SK-N-SH (cell line): ENCODE measurements around the gene ADD1. TPM values are rescaled to one million over a fixed set of nuclear protein-coding genes. Genes with fewer than 3 reads are reported as not detected.
"Not testable (repeated sequence)": the region's sequence is repeated elsewhere in the genome, so short reads cannot be mapped to it uniquely, and the experiment has no call there.

ENCODE experiments used
- CTCF ChIA-PET: fragments of 300-600, 350-600 bp; formaldehyde crosslinking; extraction: SDS; loops from one replicate; lab custom pipeline; 2021; lab: Yijun Ruan, JAX
- POLR2A ChIA-PET: fragments of 350-600 bp; sonication (Branson Sonifier 250); formaldehyde crosslinking; extraction: SDS; loops from one replicate; lab custom pipeline; 2020; ENCODE audit warnings: antibody characterized with exemption, inconsistent platforms; lab: Yijun Ruan, JAX
- DNase-seq: peaks from one replicate; pipeline ENCODE4 v3.0.0; 2012
- H2AFZ ChIP-seq: fragments of 200-600 bp; sonication (generic); 2 replicates; pipeline ENCODE4 v1.8.1; 2016; ENCODE audit warnings: antibody characterized with exemption, mild to moderate bottlenecking, low read depth
- H3F3A ChIP-seq: fragments of 200-600 bp; sonication (generic); replicated peaks from 2 replicates; pipeline ENCODE3; 2016; ENCODE audit warnings: antibody characterized with exemption, mild to moderate bottlenecking; ENCODE audit not compliant: insufficient read depth
- H3K27ac ChIP-seq, 2 experiments: fragments of 200-500 bp in 1 of 2; fragments of 200-600 bp in 1 of 2; sonication (Bioruptor generic) in 1 of 2; sonication (generic), shearing (Covaris generic) in 1 of 2; 2 replicates each; pipeline versions ENCODE4 v1.5.1 to v1.6.1; 2014 to 2016; ENCODE audit warnings: low read depth in 2 of 2, inconsistent platforms in 1 of 2, low read length in 1 of 2, mild to moderate bottlenecking in 1 of 2, mixed read lengths in 1 of 2
- H3K27me3 ChIP-seq: fragments of 200-600 bp; sonication (generic), shearing (Covaris generic); 2 replicates; pipeline ENCODE4 v1.6.1; 2016; ENCODE audit warnings: mixed run types; ENCODE audit not compliant: insufficient read depth
- H3K36me3 ChIP-seq, 2 experiments: fragments of 200-500 bp in 1 of 2; fragments of 200-600 bp in 1 of 2; sonication (Bioruptor generic) in 1 of 2; sonication (generic) in 1 of 2; replicated peaks in 1 of 2; 2 replicates each; pipeline versions ENCODE3 to v1.5.1; 2014 to 2016; ENCODE audit warnings: low read length in 1 of 2, mild to moderate bottlenecking in 1 of 2; ENCODE audit not compliant: insufficient read depth in 2 of 2, control insufficient read depth in 1 of 2
- H3K4me1 ChIP-seq, 2 experiments: fragments of 200-500 bp in 1 of 2; fragments of 200-600 bp in 1 of 2; sonication (Bioruptor generic) in 1 of 2; sonication (generic), shearing (Covaris generic) in 1 of 2; 2 replicates each; pipeline versions ENCODE4 v1.5.1 to v1.6.1; 2014 to 2016; ENCODE audit warnings: low read depth in 1 of 2, low read length in 1 of 2, mixed run types in 1 of 2; ENCODE audit not compliant: insufficient read depth in 2 of 2, control insufficient read depth in 1 of 2
- H3K4me2 ChIP-seq: fragments of 200-600 bp; sonication (generic), shearing (Covaris generic); 2 replicates; pipeline ENCODE4 v1.6.1; 2017; ENCODE audit warnings: mixed run types
- H3K4me3 ChIP-seq, 2 experiments: fragments of 200-500 bp in 1 of 2; fragments of 200-600 bp in 1 of 2; sonication (Bioruptor generic) in 1 of 2; sonication (generic), shearing (Covaris generic) in 1 of 2; 2 replicates each; pipeline versions ENCODE4 v1.5.1 to v1.8.1; 2014 to 2016; ENCODE audit warnings: low read depth in 2 of 2, inconsistent platforms in 1 of 2, low read length in 1 of 2, mild to moderate bottlenecking in 1 of 2, mixed read lengths in 1 of 2, moderate library complexity in 1 of 2
- H3K79me2 ChIP-seq: fragments of 200-600 bp; sonication (generic); 2 replicates; pipeline ENCODE4 v1.8.1; 2017; ENCODE audit warnings: mild to moderate bottlenecking; ENCODE audit not compliant: insufficient read depth
- H3K9ac ChIP-seq: fragments of 200-600 bp; sonication (generic); 2 replicates; pipeline ENCODE4 v1.6.1; 2017; ENCODE audit warnings: mixed run types
- H3K9me2 ChIP-seq: fragments of 200-600 bp; sonication (generic); 2 replicates; pipeline ENCODE4 v1.6.1; 2017; ENCODE audit warnings: mixed run types
- H3K9me3 ChIP-seq: fragments of 200-600 bp; sonication (generic); 2 replicates; pipeline ENCODE4 v1.6.1; 2017; ENCODE audit warnings: mixed run types, mild to moderate bottlenecking, moderate library complexity
- H4K20me1 ChIP-seq: fragments of 200-600 bp; sonication (generic); 2 replicates; pipeline ENCODE4 v1.6.1; 2017; ENCODE audit warnings: mild to moderate bottlenecking, mixed run types; ENCODE audit not compliant: insufficient read depth
- CHD2 ChIP-seq: fragments of 150-350 bp; IDR thresholded peaks from 2 replicates; pipeline ENCODE4 v1.6.1; 2018; ENCODE audit warnings: low read length; ENCODE audit not compliant: partially characterized antibody
- FOSL2 ChIP-seq: IDR thresholded peaks from 2 replicates; pipeline ENCODE4 v1.4.0; 2012; ENCODE audit warnings: low read depth, mild to moderate bottlenecking, moderate library complexity, borderline replicate concordance
- FOXJ3 ChIP-seq: sonication (generic); formaldehyde crosslinking; IDR thresholded peaks from 2 replicates; pipeline ENCODE4 v1.5.1; 2020; ENCODE audit warnings: mild to moderate bottlenecking, missing genetic modification reagents
- GABPA ChIP-seq: IDR thresholded peaks from 2 replicates; pipeline ENCODE4 v1.4.0; 2012; ENCODE audit warnings: low read depth, mild to moderate bottlenecking
- MXI1 ChIP-seq: IDR thresholded peaks from 2 replicates; pipeline ENCODE4 v1.6.1; 2012; ENCODE audit warnings: mild to moderate bottlenecking, low read depth, low read length, improper control_type of control experiment
- RXRA ChIP-seq: IDR thresholded peaks from 2 replicates; pipeline ENCODE4 v1.4.0; 2012; ENCODE audit warnings: low read depth, mild to moderate bottlenecking, borderline replicate concordance
- SIN3A ChIP-seq: IDR thresholded peaks from 2 replicates; pipeline ENCODE4 v1.6.1; 2012; ENCODE audit warnings: low read depth, mild to moderate bottlenecking, low read length, moderate library complexity, borderline replicate concordance
- SMC3 ChIP-seq: IDR thresholded peaks from 2 replicates; pipeline ENCODE4 v1.6.1; 2012; ENCODE audit warnings: low read depth, low read length, improper control_type of control experiment
- TAF1 ChIP-seq: IDR thresholded peaks from 2 replicates; pipeline ENCODE4 v1.6.1; 2012; ENCODE audit warnings: low read depth, mild to moderate bottlenecking, low read length, moderate library complexity, borderline replicate concordance
- TCF12 ChIP-seq: IDR thresholded peaks from 2 replicates; pipeline ENCODE4 v1.4.0; 2012
- TEAD4 ChIP-seq: IDR thresholded peaks from 2 replicates; pipeline ENCODE4 v1.4.0; 2012; ENCODE audit warnings: mild to moderate bottlenecking, borderline replicate concordance; ENCODE audit not compliant: insufficient read depth
- YY1 ChIP-seq: IDR thresholded peaks from 2 replicates; pipeline ENCODE4 v1.4.0; 2012; ENCODE audit warnings: low read depth, mild to moderate bottlenecking
- WGBS: methylation state at CpG from one replicate; pipeline ENCODE4 v1.1.6; 2017; ENCODE audit warnings: low lambda C conversion rate; 5-methylcytosine and 5-hydroxymethylcytosine counted together
- polyA plus RNA-seq, 3 experiments: library from polyadenylated mRNA; depleted of rRNA; stranded (reverse); fragments of >200 nt; gene quantifications; 2 replicates each; pipeline ENCODE4 v1.2.3, GENCODE V29; 2012
- TF ChIP-seq, protein P1 (sequence below): fragments of 150-350 bp; IDR thresholded peaks from 2 replicates; pipeline ENCODE4 v1.6.1; 2017; ENCODE audit warnings: antibody characterized with exemption, low read length, low read depth, borderline replicate concordance
- TF ChIP-seq, protein P2 (sequence below): IDR thresholded peaks from 2 replicates; pipeline ENCODE4 v1.6.1; 2012; ENCODE audit warnings: mild to moderate bottlenecking, low read depth, low read length, moderate library complexity

Gene ADD1
- polyA plus RNA-seq, 1 of the 3 experiments (the other 2 are of a cell fraction): 155 TPM

DNA sequence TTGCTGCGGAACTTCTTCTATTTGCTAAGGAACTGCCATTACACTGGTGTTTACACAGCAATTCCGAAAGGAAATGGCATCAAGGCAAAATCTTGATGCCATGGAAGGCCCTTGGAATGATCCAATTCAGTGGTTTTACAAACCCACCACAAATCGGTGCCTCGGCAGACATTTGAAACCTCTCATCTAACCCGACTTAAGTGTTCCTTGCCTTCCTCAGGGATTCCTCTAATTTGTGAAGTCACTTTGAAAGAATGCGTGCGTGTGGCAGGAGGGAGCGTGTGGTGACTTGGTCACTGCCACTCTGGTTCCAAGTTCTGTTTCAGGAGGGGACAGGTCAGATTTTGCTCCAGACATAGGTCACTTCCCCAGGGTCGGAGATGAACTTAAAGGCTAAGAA is 114.8 kb downstream of the ADD1 start:
- no peak overlapping the region for H3K9ac ChIP-seq
- H3K4me3 ChIP-seq: no peak overlapping the region
- no peak overlapping the region for H3K27ac ChIP-seq
- H3K27me3 ChIP-seq: no peaks in the 10 kb centered on the region
- peaks cover 57% of the 10 kb centered on the region for H3K79me2 ChIP-seq
- H3K9me3 ChIP-seq: no peaks in the 10 kb centered on the region
- H3K36me3 ChIP-seq: peaks cover 22 to 45% of the 10 kb centered on the region in 2 experiments
- no peak for TF ChIP-seq YY1
- no peak for TF ChIP-seq GABPA
- TF ChIP-seq CHD2: no peak
- TF ChIP-seq SMC3: no peak
- TF ChIP-seq FOSL2: no peak
- no peak for TF ChIP-seq RXRA
- no peak for TF ChIP-seq FOXJ3
- no peak for TF ChIP-seq TAF1
- TF ChIP-seq, protein P1, sequence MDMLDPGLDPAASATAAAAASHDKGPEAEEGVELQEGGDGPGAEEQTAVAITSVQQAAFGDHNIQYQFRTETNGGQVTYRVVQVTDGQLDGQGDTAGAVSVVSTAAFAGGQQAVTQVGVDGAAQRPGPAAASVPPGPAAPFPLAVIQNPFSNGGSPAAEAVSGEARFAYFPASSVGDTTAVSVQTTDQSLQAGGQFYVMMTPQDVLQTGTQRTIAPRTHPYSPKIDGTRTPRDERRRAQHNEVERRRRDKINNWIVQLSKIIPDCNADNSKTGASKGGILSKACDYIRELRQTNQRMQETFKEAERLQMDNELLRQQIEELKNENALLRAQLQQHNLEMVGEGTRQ: no peak
- no peak for TF ChIP-seq TEAD4
- TF ChIP-seq TCF12: no peak
- TF ChIP-seq SIN3A: no peak
- no peak for TF ChIP-seq MXI1
- TF ChIP-seq, protein P2, sequence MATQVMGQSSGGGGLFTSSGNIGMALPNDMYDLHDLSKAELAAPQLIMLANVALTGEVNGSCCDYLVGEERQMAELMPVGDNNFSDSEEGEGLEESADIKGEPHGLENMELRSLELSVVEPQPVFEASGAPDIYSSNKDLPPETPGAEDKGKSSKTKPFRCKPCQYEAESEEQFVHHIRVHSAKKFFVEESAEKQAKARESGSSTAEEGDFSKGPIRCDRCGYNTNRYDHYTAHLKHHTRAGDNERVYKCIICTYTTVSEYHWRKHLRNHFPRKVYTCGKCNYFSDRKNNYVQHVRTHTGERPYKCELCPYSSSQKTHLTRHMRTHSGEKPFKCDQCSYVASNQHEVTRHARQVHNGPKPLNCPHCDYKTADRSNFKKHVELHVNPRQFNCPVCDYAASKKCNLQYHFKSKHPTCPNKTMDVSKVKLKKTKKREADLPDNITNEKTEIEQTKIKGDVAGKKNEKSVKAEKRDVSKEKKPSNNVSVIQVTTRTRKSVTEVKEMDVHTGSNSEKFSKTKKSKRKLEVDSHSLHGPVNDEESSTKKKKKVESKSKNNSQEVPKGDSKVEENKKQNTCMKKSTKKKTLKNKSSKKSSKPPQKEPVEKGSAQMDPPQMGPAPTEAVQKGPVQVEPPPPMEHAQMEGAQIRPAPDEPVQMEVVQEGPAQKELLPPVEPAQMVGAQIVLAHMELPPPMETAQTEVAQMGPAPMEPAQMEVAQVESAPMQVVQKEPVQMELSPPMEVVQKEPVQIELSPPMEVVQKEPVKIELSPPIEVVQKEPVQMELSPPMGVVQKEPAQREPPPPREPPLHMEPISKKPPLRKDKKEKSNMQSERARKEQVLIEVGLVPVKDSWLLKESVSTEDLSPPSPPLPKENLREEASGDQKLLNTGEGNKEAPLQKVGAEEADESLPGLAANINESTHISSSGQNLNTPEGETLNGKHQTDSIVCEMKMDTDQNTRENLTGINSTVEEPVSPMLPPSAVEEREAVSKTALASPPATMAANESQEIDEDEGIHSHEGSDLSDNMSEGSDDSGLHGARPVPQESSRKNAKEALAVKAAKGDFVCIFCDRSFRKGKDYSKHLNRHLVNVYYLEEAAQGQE: no peak
- peaks cover 30% of the 10 kb centered on the region for H4K20me1 ChIP-seq
- no peak overlapping the region for H3K4me2 ChIP-seq
- POLR2A ChIA-PET: no interaction called here
- H2AFZ ChIP-seq: no peak overlapping the region
- H3K4me1 ChIP-seq: peaks cover 4 to 12% of the 10 kb centered on the region in 2 experiments; a peak in 2 of 4 replicates
- peaks cover 19% of the 10 kb centered on the region for H3F3A ChIP-seq
- CTCF ChIA-PET: no interaction called here
- DNase-seq: no peak
- 85% methylated on average over 9 of the region's 9 CpGs for WGBS
- H3K9me2 ChIP-seq: no peaks in the 10 kb centered on the region

DNA sequence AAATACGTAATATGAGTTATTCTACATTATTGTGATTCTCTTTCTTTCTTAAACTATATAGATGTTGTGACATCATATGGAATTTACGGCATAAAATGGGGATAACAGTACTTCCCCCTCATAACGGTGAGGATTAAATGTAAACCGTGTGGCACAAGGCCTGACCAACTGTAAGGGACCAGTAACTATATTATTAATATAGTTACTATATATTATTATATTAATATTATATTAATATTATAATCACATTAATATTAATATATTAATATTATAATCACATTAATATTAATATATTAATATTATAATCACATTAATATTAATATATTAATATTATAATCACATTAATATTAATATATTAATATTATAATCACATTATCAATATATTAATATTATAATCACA is 116.8 kb downstream of the ADD1 start:
- H3K36me3 ChIP-seq: peaks cover 21 to 32% of the 10 kb centered on the region in 2 experiments
- H3F3A ChIP-seq: peaks cover 14% of the 10 kb centered on the region
- DNase-seq, H3K4me2 ChIP-seq, H3K4me3 ChIP-seq, H3K27me3 ChIP-seq, H3K9me2 ChIP-seq, H3K27ac ChIP-seq, CTCF ChIA-PET, H3K9ac ChIP-seq, POLR2A ChIA-PET, H2AFZ ChIP-seq, H3K9me3 ChIP-seq: not testable (repeated sequence)
- peaks cover 57% of the 10 kb centered on the region for H3K79me2 ChIP-seq
- H4K20me1 ChIP-seq: peaks cover 29% of the 10 kb centered on the region
- peaks cover 4 to 17% of the 10 kb centered on the region in 2 experiments; a peak in 2 of 4 replicates for H3K4me1 ChIP-seq
- 81% methylated on average over 4 of the region's 4 CpGs for WGBS
